ENCODE results near the gene SUN1. TPM values are rescaled to one million over a fixed set of nuclear protein-coding genes. Genes with fewer than 3 reads are reported as not detected.

SUN1 gene
- total and polyA plus RNA-seq, 10 of the 15 experiments (the other 5 are each of a cell fraction or from before 2014, with no cell fraction given) = 27.8 to 107 (median 65.8) TPM

GRCh38 chr7:918118-918425, 85.8 kb downstream of the SUN1 start:
- no peak overlapping the region for H3K9ac ChIP-seq (ENCODE audit: control insufficient read depth, insufficient read depth, low read length)
- BruUV-seq (replicated peaks) = no TSS peak
- no peak for DNase-seq (ENCODE audit: low read depth, low spot score)
- H3K4me2 ChIP-seq (ENCODE audit: control insufficient read depth, insufficient read depth) = no peak overlapping the region
- H3K4me3 ChIP-seq = no peak overlapping the region
- ChIA-PET RAD21 (ENCODE audit: unreplicated experiment) (no interaction called here), CTCF (interaction anchor here (1.2 kb wide), 1 partner anchor 75 kb away, joined by 3 read pairs; no protein-coding TSS in a partner anchor), SMC1A (ENCODE audit: uncharacterized antibody, unreplicated experiment) (interaction anchor here (0.5 to 1.4 kb wide), 2 partner anchors 33 to 60 kb away, joined by 3 read pairs; no protein-coding TSS in a partner anchor), POLR2A (interaction anchor here (0.5 to 0.6 kb wide), 2 partner anchors 32 to 168 kb away, joined by 4 to 9 read pairs; no protein-coding TSS in a partner anchor)
- 97% methylated on average over 9 of the region's 9 CpGs for WGBS (ENCODE audit: insufficient coverage, insufficient replicate concordance, low lambda C conversion rate, missing lambda C conversion rate)
- H3K9me3 ChIP-seq (replicated peaks; ENCODE audit: control insufficient read depth, insufficient read depth, low read length) = no peaks in the 10 kb centered on the region
- in situ Hi-C loops (cut with MboI) (no loop called here), intact Hi-C loops (cut with micrococcal nuclease; ENCODE audit: unreplicated experiment) (no loop called here)
- H2AFZ ChIP-seq (ENCODE audit: control insufficient read depth, low read depth, low read length) = no peak overlapping the region
- no peak overlapping the region for H3K27ac ChIP-seq (ENCODE audit: control insufficient read depth, insufficient read depth)
- H3K4me1 ChIP-seq (ENCODE audit: control insufficient read depth, insufficient read depth, low read length) = peaks cover 21% of the 10 kb centered on the region
- H3K27me3 ChIP-seq (replicated peaks in 1 of 2; ENCODE audit: control insufficient read depth in 2 of 2, insufficient read depth in 2 of 2, low read length in 1 of 2) = no peaks in the 10 kb centered on the region
- peaks cover 0 to 6% of the 10 kb centered on the region in 2 experiments; a peak in 3 of 4 replicates for H3K36me3 ChIP-seq (ENCODE audit: control insufficient read depth in 2 of 2, insufficient read depth in 2 of 2, low read length in 1 of 2)
- H3K79me2 ChIP-seq (ENCODE audit: control insufficient read depth, insufficient read depth, low read length) = peaks cover 4% of the 10 kb centered on the region
- no peak for FAIRE-seq
- H4K20me1 ChIP-seq (ENCODE audit: control insufficient read depth, insufficient read depth) = no peaks in the 10 kb centered on the region
- no peak for ATAC-seq
- no peak for TF ChIP-seq POLR2AphosphoS2 (IDR thresholded peaks at IDR 0.05; ENCODE audit: low read depth, low read length)
- TF ChIP-seq CEBPZ (IDR thresholded peaks at IDR 0.05; ENCODE audit: low read depth, low read length) = no peak
- no peak for TF ChIP-seq STAT3 (IDR thresholded peaks at IDR 0.05; ENCODE audit: low read depth, low read length)
- TF ChIP-seq IRF5 (IDR thresholded peaks at IDR 0.05; ENCODE audit: borderline replicate concordance) = no peak
- no peak for TF ChIP-seq ZNF687 (IDR thresholded peaks at IDR 0.05)
- no peak for TF ChIP-seq RAD21 (IDR thresholded peaks at IDR 0.05; ENCODE audit: insufficient read depth, low read depth, low read length)
- no peak for TF ChIP-seq ZZZ3 (IDR thresholded peaks at IDR 0.05; ENCODE audit: control insufficient read depth, insufficient read length, low read depth)
- TF ChIP-seq MEF2B (IDR thresholded peaks at IDR 0.05; ENCODE audit: partially characterized antibody, poor library complexity, severe bottlenecking) = no peak
- TF ChIP-seq MYB (IDR thresholded peaks at IDR 0.05; ENCODE audit: borderline replicate concordance, low read depth, low read length) = no peak
- TF ChIP-seq ZNF384 (IDR thresholded peaks at IDR 0.05; ENCODE audit: borderline replicate concordance, low read depth, low read length) = no peak
- no peak for TF ChIP-seq SUZ12 (IDR thresholded peaks at IDR 0.05; ENCODE audit: unreplicated experiment)
